ENCODE measurements around the gene LEF1.

DNA sequence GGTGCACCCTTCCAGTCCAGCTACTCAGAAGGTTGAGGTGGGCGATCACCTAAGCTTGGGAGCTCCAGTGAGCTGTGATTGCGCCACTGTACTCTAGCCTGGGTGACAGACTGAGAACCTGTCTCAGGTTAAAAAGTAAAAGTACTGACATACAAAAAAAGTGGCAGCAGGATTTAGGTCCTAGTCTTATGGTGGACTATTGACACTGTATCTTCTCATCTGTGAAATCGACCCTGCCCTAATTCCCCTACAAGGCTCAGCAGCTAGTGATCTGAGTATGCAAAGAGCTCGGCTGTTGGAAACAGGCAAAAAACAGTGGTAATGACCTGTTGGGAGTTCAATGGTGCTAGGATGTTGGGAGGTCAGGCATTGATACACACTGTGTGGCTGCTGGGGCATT is 57.0 kb downstream of the LEF1 start:
- no peak for TF ChIP-seq CTCF (IDR thresholded peaks at IDR 0.05)
- TF ChIP-seq POLR2A (IDR thresholded peaks at IDR 0.05): no peak
- TF ChIP-seq EP300 (IDR thresholded peaks at IDR 0.05): no peak
